ENCODE data around the gene NWD2. TPM values are rescaled to one million over a fixed set of nuclear protein-coding genes. Genes with fewer than 3 reads are reported as not detected.

NWD2 gene
- total RNA-seq, 1 experiment from 2014 or later, result under 0.01 TPM

DNA sequence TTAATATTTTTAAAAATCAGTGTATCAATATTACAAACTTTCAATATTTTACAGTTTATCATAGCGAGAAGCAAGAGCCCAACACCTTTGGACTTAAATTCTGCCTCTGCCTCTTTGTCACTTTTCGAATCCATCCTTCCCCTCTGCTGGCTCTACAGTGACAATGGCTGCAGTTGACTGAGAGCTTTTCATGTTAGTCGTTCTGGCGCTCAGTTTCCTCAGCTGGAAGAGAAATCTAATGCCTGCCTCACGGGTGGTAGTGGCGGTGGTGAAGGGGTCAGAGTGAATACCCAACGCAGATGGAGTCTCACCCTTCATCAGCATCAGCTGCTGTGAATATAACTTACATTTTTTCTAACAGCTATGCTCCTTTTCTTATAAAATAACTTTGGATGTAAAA, 144.8 kb downstream of the NWD2 start:
- H2AFZ ChIP-seq (ENCODE audit: low read length), result no peak overlapping the region
- H4K20me1 ChIP-seq (ENCODE audit: low read length), result no peaks in the 10 kb centered on the region
- intact Hi-C loops (cut with micrococcal nuclease), result no loop called here
- CTCF ChIA-PET, result interaction anchor here (0.6 to 1.3 kb wide), 4 partner anchors 30 to 1145 kb away, joined by 3 to 10 read pairs (median 3); partner anchors contain the start of gene ARAP2
- H3K4me1 ChIP-seq (ENCODE audit: insufficient read depth, low read length), result peaks cover 8% of the 10 kb centered on the region; the same call in 1 of the 2 replicates
- POLR2A ChIA-PET (ENCODE audit: unreplicated experiment), result no interaction called here
- no peak overlapping the region for H3K4me2 ChIP-seq (ENCODE audit: low read length)
- H3F3A ChIP-seq (ENCODE audit: low read length, unreplicated experiment), result no peaks in the 10 kb centered on the region
- no peak overlapping the region for H3K9ac ChIP-seq (ENCODE audit: low read length)
- no peak for TF ChIP-seq EZH2phosphoT487 (IDR thresholded peaks at IDR 0.05; ENCODE audit: borderline replicate concordance, low read length)
- no peak for TF ChIP-seq EZH2 (IDR thresholded peaks at IDR 0.05; ENCODE audit: low read length, unreplicated experiment)
- TF ChIP-seq, protein P1, sequence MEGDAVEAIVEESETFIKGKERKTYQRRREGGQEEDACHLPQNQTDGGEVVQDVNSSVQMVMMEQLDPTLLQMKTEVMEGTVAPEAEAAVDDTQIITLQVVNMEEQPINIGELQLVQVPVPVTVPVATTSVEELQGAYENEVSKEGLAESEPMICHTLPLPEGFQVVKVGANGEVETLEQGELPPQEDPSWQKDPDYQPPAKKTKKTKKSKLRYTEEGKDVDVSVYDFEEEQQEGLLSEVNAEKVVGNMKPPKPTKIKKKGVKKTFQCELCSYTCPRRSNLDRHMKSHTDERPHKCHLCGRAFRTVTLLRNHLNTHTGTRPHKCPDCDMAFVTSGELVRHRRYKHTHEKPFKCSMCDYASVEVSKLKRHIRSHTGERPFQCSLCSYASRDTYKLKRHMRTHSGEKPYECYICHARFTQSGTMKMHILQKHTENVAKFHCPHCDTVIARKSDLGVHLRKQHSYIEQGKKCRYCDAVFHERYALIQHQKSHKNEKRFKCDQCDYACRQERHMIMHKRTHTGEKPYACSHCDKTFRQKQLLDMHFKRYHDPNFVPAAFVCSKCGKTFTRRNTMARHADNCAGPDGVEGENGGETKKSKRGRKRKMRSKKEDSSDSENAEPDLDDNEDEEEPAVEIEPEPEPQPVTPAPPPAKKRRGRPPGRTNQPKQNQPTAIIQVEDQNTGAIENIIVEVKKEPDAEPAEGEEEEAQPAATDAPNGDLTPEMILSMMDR (conservative IDR thresholded peaks at IDR 0.05; ENCODE audit: low read depth, low read length), result no peak
- H3K27ac ChIP-seq (ENCODE audit: low read length), result no peak overlapping the region
- no peaks in the 10 kb centered on the region for H3K79me2 ChIP-seq (ENCODE audit: low read length)
- DNase-seq (no peak), ATAC-seq (no peak)
- 0 out of 2 replicates have a peak, but pooled peaks cover 6% of the 10 kb centered on the region for H3K27me3 ChIP-seq (ENCODE audit: low read length)
- no peak overlapping the region for H3K4me3 ChIP-seq (ENCODE audit: low read length)
- BruUV-seq (replicated peaks), result no TSS peak
- no peaks in the 10 kb centered on the region for H3K9me2 ChIP-seq (replicated peaks; ENCODE audit: low read length)
- no peaks in the 10 kb centered on the region for H3K9me3 ChIP-seq (ENCODE audit: low read length)
- no peaks in the 10 kb centered on the region for H3K36me3 ChIP-seq (ENCODE audit: low read depth, low read length)

DNA sequence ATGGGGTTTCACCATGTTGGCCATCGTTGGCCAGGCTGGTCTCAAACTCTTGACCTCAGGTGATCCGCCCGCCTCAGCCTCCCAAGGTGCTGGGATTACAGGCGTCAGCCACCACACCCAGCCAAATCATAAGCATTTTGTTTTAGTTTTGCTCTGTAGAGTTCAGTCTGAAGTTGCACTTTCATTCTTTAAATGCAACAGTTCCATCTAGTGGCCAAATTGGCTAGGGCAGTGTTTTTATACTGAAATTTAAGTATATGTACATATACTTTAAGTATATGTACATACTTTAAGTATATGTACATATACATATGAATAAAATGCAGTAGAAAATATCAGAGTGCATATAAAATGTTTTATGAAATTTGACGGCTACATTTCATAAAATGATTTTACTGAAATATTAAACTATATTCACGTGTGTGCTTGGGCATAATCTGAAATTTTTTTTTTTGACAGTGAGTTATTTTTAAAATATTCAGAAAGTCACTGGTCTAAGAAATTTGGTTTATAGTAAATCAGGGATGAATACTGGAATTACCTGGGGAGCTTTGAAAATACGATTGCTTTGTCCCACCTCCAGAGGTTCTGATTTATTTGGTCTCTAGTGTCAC, 145.5 kb downstream of the NWD2 start:
- H3K36me3 ChIP-seq (ENCODE audit: low read depth, low read length), result no peaks in the 10 kb centered on the region
- H3K27me3 ChIP-seq (ENCODE audit: low read length), result 0 out of 2 replicates have a peak, but pooled peaks cover 6% of the 10 kb centered on the region
- TF ChIP-seq EZH2phosphoT487 (IDR thresholded peaks at IDR 0.05; ENCODE audit: borderline replicate concordance, low read length), result no peak
- TF ChIP-seq, protein P1 (conservative IDR thresholded peaks at IDR 0.05; ENCODE audit: low read depth, low read length), result peak; percentile 62
- H3K4me2 ChIP-seq (ENCODE audit: low read length), result no peak overlapping the region
- DNase-seq (peak; percentile 85), ATAC-seq (peak; percentile 60; the same call in 1 of the 2 replicates)
- no peaks in the 10 kb centered on the region for H3K9me2 ChIP-seq (replicated peaks; ENCODE audit: low read length)
- no peak overlapping the region for H3K4me3 ChIP-seq (ENCODE audit: low read length)
- intact Hi-C loops (cut with micrococcal nuclease), result loop anchor here (1.0 to 5.0 kb wide), 2 partner anchors 976 to 1038 kb away; no protein-coding TSS in a partner anchor
- H3K79me2 ChIP-seq (ENCODE audit: low read length), result no peaks in the 10 kb centered on the region
- no peaks in the 10 kb centered on the region for H4K20me1 ChIP-seq (ENCODE audit: low read length)
- CTCF ChIA-PET, result interaction anchor here (0.6 to 1.3 kb wide), 2 partner anchors 31 to 976 kb away, joined by 3 to 10 read pairs; no protein-coding TSS in a partner anchor
- no peaks in the 10 kb centered on the region for H3K9me3 ChIP-seq (ENCODE audit: low read length)
- no TSS peak for BruUV-seq (replicated peaks)
- H3K27ac ChIP-seq (ENCODE audit: low read length), result no peak overlapping the region
- no peak overlapping the region for H3K9ac ChIP-seq (ENCODE audit: low read length)
- no peak overlapping the region for H2AFZ ChIP-seq (ENCODE audit: low read length)
- no peaks in the 10 kb centered on the region for H3F3A ChIP-seq (ENCODE audit: low read length, unreplicated experiment)
- POLR2A ChIA-PET (ENCODE audit: unreplicated experiment), result no interaction called here
- peaks cover 8% of the 10 kb centered on the region; the same call in 1 of the 2 replicates for H3K4me1 ChIP-seq (ENCODE audit: insufficient read depth, low read length)
